ENCODE data around the gene TDRD15. TPM values are rescaled to one million over a fixed set of nuclear protein-coding genes. Genes with fewer than 3 reads are reported as not detected.

Gene TDRD15
- polyA plus RNA-seq, 2 of the 4 experiments (the other 2 are of a cell fraction): not detected

- H3K4me2 ChIP-seq: no peak overlapping the region
- ChIA-PET POLR2A (no interaction called here), CTCF (interaction anchor here (0.6 kb wide), 2 partner anchors 11 to 52 kb away, joined by 3 to 4 read pairs; no protein-coding TSS in a partner anchor)
- H3K9me3 ChIP-seq: no peaks in the 10 kb centered on the region
- 0% methylated on average over 1 of the region's 1 CpG for WGBS (ENCODE audit: missing lambda C conversion rate)
- H3K4me3 ChIP-seq: no peak overlapping the region
- ATAC-seq (no peak), DNase-seq (ENCODE audit: low read depth in 1 of 2, low spot score in 1 of 2) (no peak), FAIRE-seq (no peak)
- no peak for TF ChIP-seq CBX2 (IDR thresholded peaks at IDR 0.05; ENCODE audit: borderline replicate concordance, low read depth)
- no peak for TF ChIP-seq FOSL2 (IDR thresholded peaks at IDR 0.05)
- TF ChIP-seq FOSL2 (CRISPR knock-in tag; IDR thresholded peaks at IDR 0.05): no peak
- TF ChIP-seq HEYL (CRISPR knock-in tag; IDR thresholded peaks at IDR 0.05): no peak
- TF ChIP-seq CTCF (IDR thresholded peaks at IDR 0.05): no peak
- TF ChIP-seq, protein P1, sequence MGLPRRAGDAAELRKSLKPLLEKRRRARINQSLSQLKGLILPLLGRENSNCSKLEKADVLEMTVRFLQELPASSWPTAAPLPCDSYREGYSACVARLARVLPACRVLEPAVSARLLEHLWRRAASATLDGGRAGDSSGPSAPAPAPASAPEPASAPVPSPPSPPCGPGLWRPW (IDR thresholded peaks at IDR 0.05): no peak
- TF ChIP-seq RARB (CRISPR knock-in tag; IDR thresholded peaks at IDR 0.05): no peak
- no peak for TF ChIP-seq TP53 (CRISPR knock-in tag; IDR thresholded peaks at IDR 0.05)
- TF ChIP-seq CHD2 (IDR thresholded peaks at IDR 0.05; ENCODE audit: low read length, partially characterized antibody): no peak
- no peak for TF ChIP-seq ATOH8 (CRISPR knock-in tag; IDR thresholded peaks at IDR 0.05; ENCODE audit: low read depth)
- no peak overlapping the region for H3K27ac ChIP-seq
- no peaks in the 10 kb centered on the region for H3K4me1 ChIP-seq
Observed at GRCh38 chr2:21095178-21095577, 28.6 kb upstream of the TDRD15 start.

GRCh38 chr2:21095714-21096113, 28.1 kb upstream of the TDRD15 start:
- TF ChIP-seq GATA3 (IDR thresholded peaks at IDR 0.05; ENCODE audit: borderline replicate concordance): no peak
- no peak for TF ChIP-seq RNF2 (IDR thresholded peaks at IDR 0.05; ENCODE audit: borderline replicate concordance, low read depth)
- no peak for TF ChIP-seq KDM1A (IDR thresholded peaks at IDR 0.05; ENCODE audit: low read depth)
- no peak for TF ChIP-seq HDAC2 (IDR thresholded peaks at IDR 0.05)
- no peak for TF ChIP-seq NPAS2 (CRISPR knock-in tag; IDR thresholded peaks at IDR 0.05; ENCODE audit: borderline replicate concordance)
- TF ChIP-seq FOXS1 (CRISPR knock-in tag; IDR thresholded peaks at IDR 0.05): no peak
- no peak for TF ChIP-seq ESRRA (IDR thresholded peaks at IDR 0.05; ENCODE audit: borderline replicate concordance, low read length)
- no peak for TF ChIP-seq ATOH8 (CRISPR knock-in tag; IDR thresholded peaks at IDR 0.05; ENCODE audit: low read depth)
- no peak for TF ChIP-seq FOSL2 (IDR thresholded peaks at IDR 0.05)
- no peak for TF ChIP-seq FOSL2 (CRISPR knock-in tag; IDR thresholded peaks at IDR 0.05)
- TF ChIP-seq TFCP2L1 (CRISPR knock-in tag; IDR thresholded peaks at IDR 0.05): no peak
- TF ChIP-seq CTCF (IDR thresholded peaks at IDR 0.05): no peak
- TF ChIP-seq MYC (IDR thresholded peaks at IDR 0.05; ENCODE audit: borderline replicate concordance, low read length): no peak
- TF ChIP-seq RCOR1 (IDR thresholded peaks at IDR 0.05; ENCODE audit: low read depth, low read length): no peak
- no peak for TF ChIP-seq ZSCAN20 (CRISPR knock-in tag; IDR thresholded peaks at IDR 0.05)
- no peak for TF ChIP-seq E2F6 (IDR thresholded peaks at IDR 0.05; ENCODE audit: borderline replicate concordance, low read depth)
- TF ChIP-seq HEYL (CRISPR knock-in tag; IDR thresholded peaks at IDR 0.05): no peak
- TF ChIP-seq CHD2 (IDR thresholded peaks at IDR 0.05; ENCODE audit: low read length, partially characterized antibody): no peak
- Histone ChIP-seq H3K4me2 (no peak overlapping the region), H3K27ac (no peak overlapping the region), H3K9me3 (no peaks in the 10 kb centered on the region), H3K4me1 (no peaks in the 10 kb centered on the region), H3K4me3 (no peak overlapping the region)
- no peak for FAIRE-seq
- ChIA-PET POLR2A (no interaction called here), CTCF (interaction anchor here (0.6 to 1.2 kb wide), 3 partner anchors 10 to 52 kb away, joined by 3 to 4 read pairs (median 4); no protein-coding TSS in a partner anchor)
- DNase-seq (ENCODE audit: low read depth in 1 of 2, low spot score in 1 of 2): no peak
- no peak for ATAC-seq
- 0% methylated on average over 3 of the region's 3 CpGs for WGBS (ENCODE audit: missing lambda C conversion rate)
